ENCODE data around the gene CAPN8.
A peak's percentile ranks its signal among the peaks of the same experiment; 100 is the strongest.

Gene CAPN8

GRCh38 chr1:223620297-223620897 is 45.1 kb downstream of the CAPN8 start:
- Mint-ChIP-seq H3K27ac (no peak overlapping the region), H3K4me1 (peaks cover 18% of the 10 kb centered on the region), H3K9me3 (no peaks in the 10 kb centered on the region), H3K4me3 (no peak overlapping the region), H3K36me3 (no peaks in the 10 kb centered on the region), H3K27me3 (no peaks in the 10 kb centered on the region)
- ATAC-seq = no peak

DNA sequence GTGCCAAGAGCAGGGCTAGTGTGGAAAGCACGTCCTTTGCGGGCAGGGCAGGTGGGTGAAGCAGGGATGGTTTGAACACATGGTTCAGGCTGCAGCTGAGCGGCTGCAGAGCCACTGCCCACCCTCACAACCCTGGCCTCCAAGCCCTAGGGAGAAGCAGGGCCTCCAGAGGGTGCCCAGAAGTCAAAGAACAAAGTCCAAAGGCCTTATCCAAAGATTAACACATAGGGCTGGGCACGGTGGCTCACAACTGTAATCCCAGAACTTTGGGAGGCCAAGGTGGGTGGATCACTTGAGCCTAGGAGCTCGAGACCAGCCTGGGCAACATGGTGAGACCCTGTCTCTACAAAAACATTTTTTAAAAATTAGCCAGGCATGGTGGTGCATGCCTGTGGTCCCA is 46.8 kb downstream of the CAPN8 start:
- ATAC-seq = no peak
- no peak overlapping the region for H3K27ac Mint-ChIP-seq
- no peak overlapping the region for H3K4me3 Mint-ChIP-seq
- no peaks in the 10 kb centered on the region for H3K36me3 Mint-ChIP-seq
- no peaks in the 10 kb centered on the region for H3K27me3 Mint-ChIP-seq
- no peaks in the 10 kb centered on the region for H3K9me3 Mint-ChIP-seq
- peaks cover 18% of the 10 kb centered on the region for H3K4me1 Mint-ChIP-seq

- Mint-ChIP-seq H3K9me3 (no peaks in the 10 kb centered on the region), H3K27me3 (no peaks in the 10 kb centered on the region), H3K36me3 (no peaks in the 10 kb centered on the region), H3K27ac (no peak overlapping the region), H3K4me3 (no peak overlapping the region), H3K4me1 (peaks cover 18% of the 10 kb centered on the region)
- ATAC-seq = no peak
These were observed 48.0 kb downstream of the CAPN8 start for GRCh38 chr1:223617323-223618070.

DNA sequence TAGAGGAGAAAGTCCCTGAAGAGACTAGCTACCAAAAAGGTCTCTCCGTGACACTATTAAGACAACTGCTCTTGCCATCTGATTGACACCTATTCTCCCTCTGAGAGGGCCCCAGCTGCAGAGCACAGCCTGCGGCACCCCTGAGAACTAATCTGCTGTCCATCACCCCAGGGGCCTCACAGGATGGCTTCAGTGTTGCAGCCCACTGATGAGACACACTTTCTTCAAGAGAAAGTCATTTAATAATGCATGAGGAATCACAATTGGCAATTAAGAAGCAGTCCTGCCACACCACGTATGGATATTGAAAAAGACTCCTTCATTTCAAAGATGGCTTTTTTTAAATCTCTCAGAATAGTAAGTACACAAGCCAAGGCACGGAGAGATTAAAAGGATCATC is 48.9 kb downstream of the CAPN8 start:
- no peaks in the 10 kb centered on the region for H3K27me3 Mint-ChIP-seq
- ATAC-seq = no peak

DNA sequence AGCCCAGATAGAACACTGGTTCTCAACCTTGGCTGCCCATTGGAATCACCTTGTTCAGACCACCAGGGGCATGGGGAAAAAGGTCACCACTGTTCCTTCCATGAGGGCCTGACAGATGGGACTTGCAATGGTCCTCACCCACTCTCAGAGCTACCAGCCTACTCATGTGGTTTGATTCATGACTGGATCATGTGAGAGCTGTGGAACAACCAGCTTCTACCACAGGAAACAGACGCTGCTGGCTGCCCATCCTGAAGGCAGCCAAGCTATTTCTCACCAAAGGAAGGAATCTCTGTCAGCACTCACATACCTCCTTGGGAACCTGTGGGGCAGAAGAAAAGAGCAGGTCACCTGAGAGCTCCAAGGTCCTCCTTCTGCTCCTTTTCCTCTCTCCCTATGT is 53.6 kb downstream of the CAPN8 start:
- Mint-ChIP-seq H3K36me3 (no peaks in the 10 kb centered on the region), H3K27me3 (no peaks in the 10 kb centered on the region), H3K9me3 (no peaks in the 10 kb centered on the region), H3K4me3 (no peak overlapping the region), H3K4me1 (no peaks in the 10 kb centered on the region), H3K27ac (no peak overlapping the region)
- no peak for ATAC-seq

More for the DNA sequence above, 48.9 kb downstream of the CAPN8 start:
- H3K4me1 Mint-ChIP-seq = peaks cover 10% of the 10 kb centered on the region
- H3K27ac Mint-ChIP-seq = no peak overlapping the region
- H3K9me3 Mint-ChIP-seq = no peaks in the 10 kb centered on the region
- H3K36me3 Mint-ChIP-seq = no peaks in the 10 kb centered on the region
- H3K4me3 Mint-ChIP-seq = no peak overlapping the region

DNA sequence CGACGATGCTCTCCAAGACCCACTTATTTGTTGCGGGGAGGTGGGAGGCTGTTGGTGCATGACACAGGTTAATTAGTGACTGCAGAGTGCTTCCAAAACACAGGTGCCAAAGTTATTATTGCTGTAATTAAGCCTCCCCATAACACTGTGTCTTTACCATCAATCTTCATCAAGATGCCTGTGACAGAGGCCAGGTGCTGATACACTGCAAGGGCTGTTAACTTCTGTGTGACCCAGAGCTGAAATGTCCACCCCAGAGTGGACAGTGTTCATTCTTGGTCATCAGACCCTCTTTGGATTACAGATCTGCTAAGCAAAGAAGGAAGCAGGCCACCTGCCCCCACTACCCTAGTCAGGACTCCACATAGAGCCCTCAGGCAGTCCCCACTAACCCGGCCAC is 55.5 kb downstream of the CAPN8 start:
- H3K27ac Mint-ChIP-seq = no peak overlapping the region
- no peaks in the 10 kb centered on the region for H3K27me3 Mint-ChIP-seq
- no peaks in the 10 kb centered on the region for H3K4me1 Mint-ChIP-seq
- no peak for ATAC-seq
- H3K4me3 Mint-ChIP-seq = no peak overlapping the region
- no peaks in the 10 kb centered on the region for H3K36me3 Mint-ChIP-seq
- H3K9me3 Mint-ChIP-seq = no peaks in the 10 kb centered on the region

DNA sequence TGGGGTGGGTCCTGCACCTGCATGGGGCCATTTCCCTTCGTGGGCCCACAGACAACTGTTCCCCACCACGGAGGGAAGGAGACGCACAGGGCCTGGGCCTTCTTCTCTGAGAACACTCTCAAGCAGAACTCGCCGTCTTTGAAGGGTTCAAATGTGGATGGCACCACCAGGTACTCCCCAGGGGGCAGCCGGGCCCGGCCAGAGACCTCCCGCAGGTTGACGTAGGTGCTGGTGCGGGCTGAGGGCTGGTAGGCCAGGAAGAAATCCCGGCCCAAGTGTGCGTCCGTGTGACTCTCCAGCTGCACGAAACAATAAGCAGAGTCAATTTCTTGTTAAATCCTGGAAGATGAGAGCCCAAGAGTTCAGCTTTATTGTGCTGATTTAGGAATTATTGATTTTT is 56.4 kb downstream of the CAPN8 start:
- H3K27ac Mint-ChIP-seq = no peak overlapping the region
- no peaks in the 10 kb centered on the region for H3K36me3 Mint-ChIP-seq
- H3K27me3 Mint-ChIP-seq = no peaks in the 10 kb centered on the region
- ATAC-seq = no peak
- no peak overlapping the region for H3K4me3 Mint-ChIP-seq
- no peaks in the 10 kb centered on the region for H3K4me1 Mint-ChIP-seq
- H3K9me3 Mint-ChIP-seq = no peaks in the 10 kb centered on the region

- H3K27me3 Mint-ChIP-seq = no peaks in the 10 kb centered on the region
- no peaks in the 10 kb centered on the region for H3K36me3 Mint-ChIP-seq
- no peaks in the 10 kb centered on the region for H3K4me1 Mint-ChIP-seq
- no peak overlapping the region for H3K4me3 Mint-ChIP-seq
- no peak overlapping the region for H3K27ac Mint-ChIP-seq
- ATAC-seq = no peak
- H3K9me3 Mint-ChIP-seq = no peaks in the 10 kb centered on the region
These were observed 107.0 kb downstream of the CAPN8 start for GRCh38 chr1:223558512-223558911.

GRCh38 chr1:223557130-223557475 is 108.4 kb downstream of the CAPN8 start:
- Mint-ChIP-seq H3K36me3 (no peaks in the 10 kb centered on the region), H3K4me1 (no peaks in the 10 kb centered on the region), H3K27ac (no peak overlapping the region), H3K4me3 (no peak overlapping the region), H3K9me3 (no peaks in the 10 kb centered on the region), H3K27me3 (no peaks in the 10 kb centered on the region)
- no peak for ATAC-seq

DNA sequence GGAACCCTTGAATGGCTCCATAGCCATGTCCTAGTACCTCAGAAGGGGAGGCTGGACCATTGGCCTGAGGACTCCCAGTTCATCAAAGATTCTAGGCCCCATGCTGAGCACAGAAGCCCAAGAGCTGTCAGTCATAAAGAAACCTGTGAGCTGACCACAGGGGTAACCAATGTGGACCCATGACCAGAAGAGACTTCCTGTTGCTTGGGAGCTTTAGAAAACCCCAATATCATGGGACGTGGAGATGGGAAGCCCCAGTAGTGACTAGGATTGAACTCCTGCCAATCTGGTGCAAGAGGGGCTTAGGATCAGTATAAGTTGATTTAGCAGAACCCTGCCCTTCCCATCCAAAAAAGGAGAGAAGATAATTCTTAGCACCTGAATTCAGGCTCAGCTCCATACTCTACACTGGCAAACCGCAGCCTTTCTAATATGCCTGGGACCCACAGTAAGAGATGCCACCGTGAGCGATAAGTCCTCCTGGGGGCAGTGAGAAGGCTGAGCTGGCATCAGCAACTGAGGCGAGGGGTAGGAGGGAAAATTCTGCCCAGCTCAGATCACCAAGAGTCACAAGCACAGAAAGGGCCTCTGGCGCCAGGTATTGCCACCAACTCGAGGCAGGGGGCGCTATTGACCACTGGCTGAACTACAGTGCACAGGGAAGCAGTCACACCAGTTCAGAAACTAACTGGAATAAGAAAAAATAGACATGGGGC is 108.9 kb downstream of the CAPN8 start:
- Mint-ChIP-seq H3K27ac (no peak overlapping the region), H3K36me3 (no peaks in the 10 kb centered on the region), H3K4me1 (peaks cover 2% of the 10 kb centered on the region), H3K4me3 (no peak overlapping the region), H3K27me3 (no peaks in the 10 kb centered on the region), H3K9me3 (no peaks in the 10 kb centered on the region)
- peak; percentile 68 for ATAC-seq

GRCh38 chr1:223553957-223554356 is 111.5 kb downstream of the CAPN8 start:
- H3K9me3 Mint-ChIP-seq = no peaks in the 10 kb centered on the region
- no peak overlapping the region for H3K4me3 Mint-ChIP-seq
- H3K27me3 Mint-ChIP-seq = no peaks in the 10 kb centered on the region
- peaks cover 18% of the 10 kb centered on the region for H3K4me1 Mint-ChIP-seq
- H3K27ac Mint-ChIP-seq = no peak overlapping the region
- no peak for ATAC-seq
- no peaks in the 10 kb centered on the region for H3K36me3 Mint-ChIP-seq

- peaks cover 21% of the 10 kb centered on the region for H3K27me3 Mint-ChIP-seq
- H3K27ac Mint-ChIP-seq = peak overlapping the region; percentile 63
- H3K4me3 Mint-ChIP-seq = no peak overlapping the region
- ATAC-seq = no peak
- H3K36me3 Mint-ChIP-seq = peaks cover 6% of the 10 kb centered on the region
- H3K9me3 Mint-ChIP-seq = peaks cover 10% of the 10 kb centered on the region
- H3K4me1 Mint-ChIP-seq = peaks cover 18% of the 10 kb centered on the region
These were observed 113.9 kb downstream of the CAPN8 start for GRCh38 chr1:223551610-223552009.

DNA sequence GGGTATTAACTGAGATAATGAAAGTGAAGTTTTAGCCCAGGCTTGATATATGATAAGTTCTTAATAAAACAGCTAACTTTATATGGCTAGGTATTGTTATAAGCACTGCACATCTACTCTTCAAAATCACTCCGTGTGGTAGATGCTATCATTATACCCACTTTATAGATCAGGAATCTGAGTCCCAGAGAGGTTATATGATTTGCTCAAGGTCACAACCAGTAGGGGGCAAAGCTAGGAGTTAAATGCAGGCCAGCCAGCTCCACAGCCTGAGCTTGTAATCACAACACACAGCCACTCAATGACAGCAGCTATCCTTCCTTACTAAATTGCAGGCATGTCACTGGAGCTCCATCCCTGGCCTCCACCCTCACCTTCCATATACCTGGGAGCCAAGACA is 115.8 kb downstream of the CAPN8 start:
- Mint-ChIP-seq H3K4me1 (peaks cover 18% of the 10 kb centered on the region), H3K27ac (no peak overlapping the region), H3K9me3 (peaks cover 10% of the 10 kb centered on the region), H3K27me3 (peaks cover 27% of the 10 kb centered on the region), H3K36me3 (peaks cover 6% of the 10 kb centered on the region), H3K4me3 (no peak overlapping the region)
- ATAC-seq = no peak

- Mint-ChIP-seq H3K9me3 (peaks cover 10% of the 10 kb centered on the region), H3K4me3 (no peak overlapping the region), H3K4me1 (peaks cover 18% of the 10 kb centered on the region), H3K36me3 (peaks cover 6% of the 10 kb centered on the region), H3K27me3 (peaks cover 29% of the 10 kb centered on the region), H3K27ac (no peak overlapping the region)
- ATAC-seq = peak; percentile 46
These were observed 118.0 kb downstream of the CAPN8 start for GRCh38 chr1:223547316-223548114.

GRCh38 chr1:223545343-223545742 is 120.2 kb downstream of the CAPN8 start:
- H3K27ac Mint-ChIP-seq = no peak overlapping the region
- no peak for ATAC-seq
- peaks cover 10% of the 10 kb centered on the region for H3K9me3 Mint-ChIP-seq
- peaks cover 29% of the 10 kb centered on the region for H3K27me3 Mint-ChIP-seq
- H3K36me3 Mint-ChIP-seq = peaks cover 6% of the 10 kb centered on the region
- H3K4me3 Mint-ChIP-seq = no peak overlapping the region
- H3K4me1 Mint-ChIP-seq = peaks cover 4% of the 10 kb centered on the region
